ENCODE data around the gene MXD4. TPM values are rescaled to one million over a fixed set of nuclear protein-coding genes. Genes with fewer than 3 reads are reported as not detected.

The MXD4 gene
- total RNA-seq, 1 experiment from 2014 or later: 20.4 TPM

DNA sequence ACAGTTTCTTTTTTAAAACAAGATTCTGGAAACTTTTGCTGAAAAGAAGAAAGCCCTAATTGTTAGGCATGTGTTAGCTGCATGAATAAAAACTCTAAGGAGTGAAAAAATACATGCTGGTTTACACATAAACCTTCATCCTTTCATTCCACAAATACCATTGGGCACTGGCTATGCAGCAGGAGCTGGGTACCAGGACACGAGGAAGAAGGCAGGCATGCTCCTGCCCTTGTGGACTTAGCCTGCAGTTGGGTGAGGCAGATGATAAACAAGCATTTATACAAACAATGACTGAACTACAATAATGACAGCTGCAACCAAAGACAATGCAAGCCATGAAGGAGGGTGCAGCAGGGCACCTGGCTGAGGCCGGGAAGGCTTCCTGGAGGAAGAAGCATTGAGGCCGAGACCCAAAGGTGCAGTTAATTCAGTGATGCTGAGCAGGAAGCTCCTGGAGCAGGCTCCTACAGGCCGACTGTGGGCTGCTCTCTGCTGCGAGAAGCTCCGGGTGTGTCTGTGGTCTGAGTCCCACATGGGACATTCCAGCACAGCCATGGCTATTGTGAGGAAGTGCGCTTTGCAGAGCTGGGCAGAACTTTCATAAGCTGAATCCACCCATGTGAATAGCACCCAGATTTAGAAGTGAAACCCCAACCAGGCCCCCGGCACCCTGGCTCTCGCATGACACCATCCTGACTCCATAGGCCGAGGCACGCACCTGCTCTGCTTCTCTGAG, 44.0 kb upstream of the MXD4 start (continued):
- TF ChIP-seq ZNF512 (CRISPR knock-in tag; IDR thresholded peaks at IDR 0.05; ENCODE audit: borderline replicate concordance): no peak
- TF ChIP-seq, protein P1, sequence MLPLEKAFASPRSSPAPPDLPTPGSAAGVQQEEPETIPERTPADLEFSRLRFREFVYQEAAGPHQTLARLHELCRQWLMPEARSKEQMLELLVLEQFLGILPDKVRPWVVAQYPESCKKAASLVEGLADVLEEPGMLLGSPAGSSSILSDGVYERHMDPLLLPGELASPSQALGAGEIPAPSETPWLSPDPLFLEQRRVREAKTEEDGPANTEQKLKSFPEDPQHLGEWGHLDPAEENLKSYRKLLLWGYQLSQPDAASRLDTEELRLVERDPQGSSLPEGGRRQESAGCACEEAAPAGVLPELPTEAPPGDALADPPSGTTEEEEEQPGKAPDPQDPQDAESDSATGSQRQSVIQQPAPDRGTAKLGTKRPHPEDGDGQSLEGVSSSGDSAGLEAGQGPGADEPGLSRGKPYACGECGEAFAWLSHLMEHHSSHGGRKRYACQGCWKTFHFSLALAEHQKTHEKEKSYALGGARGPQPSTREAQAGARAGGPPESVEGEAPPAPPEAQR (CRISPR knock-in tag; IDR thresholded peaks at IDR 0.05): no peak
- TF ChIP-seq ELF4 (CRISPR knock-in tag; IDR thresholded peaks at IDR 0.05; ENCODE audit: low read depth): no peak
- no peak for TF ChIP-seq NFE2L1 (CRISPR knock-in tag; IDR thresholded peaks at IDR 0.05)
- no peak for TF ChIP-seq ZNF423 (CRISPR knock-in tag; IDR thresholded peaks at IDR 0.05)
- TF ChIP-seq TEAD1 (CRISPR knock-in tag; IDR thresholded peaks at IDR 0.05): no peak
- TF ChIP-seq ZNF416 (CRISPR knock-in tag; IDR thresholded peaks at IDR 0.05): no peak
- no peak for TF ChIP-seq OVOL2 (CRISPR knock-in tag; IDR thresholded peaks at IDR 0.05; ENCODE audit: borderline replicate concordance)
- no peak for TF ChIP-seq KAT7 (CRISPR knock-in tag; IDR thresholded peaks at IDR 0.05; ENCODE audit: borderline replicate concordance)
- no peak for TF ChIP-seq GRHL2 (CRISPR knock-in tag; IDR thresholded peaks at IDR 0.05; ENCODE audit: insufficient replicate concordance, severe bottlenecking)

- POLR2A ChIA-PET: no interaction called here
- no peak for ATAC-seq
- no peak for DNase-seq (ENCODE audit: low spot score)
- Mint-ChIP-seq H3K9me3 (peaks cover 30% of the 10 kb centered on the region), H3K27ac (no peak overlapping the region), H3K27me3 (ENCODE audit: low read depth) (no peaks in the 10 kb centered on the region; the same call in 1 of the 2 replicates), H3K36me3 (peaks cover 14% of the 10 kb centered on the region), H3K4me3 (no peak overlapping the region), H3K4me1 (no peaks in the 10 kb centered on the region)
- CTCF ChIA-PET: interaction anchor here (0.6 to 1.6 kb wide), 3 partner anchors 56 to 114 kb away, joined by 3 to 7 read pairs (median 3); partner anchors contain the start of genes CFAP99 and ZFYVE28
- TF ChIP-seq, protein P2, sequence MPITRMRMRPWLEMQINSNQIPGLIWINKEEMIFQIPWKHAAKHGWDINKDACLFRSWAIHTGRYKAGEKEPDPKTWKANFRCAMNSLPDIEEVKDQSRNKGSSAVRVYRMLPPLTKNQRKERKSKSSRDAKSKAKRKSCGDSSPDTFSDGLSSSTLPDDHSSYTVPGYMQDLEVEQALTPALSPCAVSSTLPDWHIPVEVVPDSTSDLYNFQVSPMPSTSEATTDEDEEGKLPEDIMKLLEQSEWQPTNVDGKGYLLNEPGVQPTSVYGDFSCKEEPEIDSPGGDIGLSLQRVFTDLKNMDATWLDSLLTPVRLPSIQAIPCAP (CRISPR knock-in tag; IDR thresholded peaks at IDR 0.05): no peak
- TF ChIP-seq FOXP1 (CRISPR knock-in tag; IDR thresholded peaks at IDR 0.05; ENCODE audit: borderline replicate concordance) (no peak), ZNF423 (CRISPR knock-in tag; IDR thresholded peaks at IDR 0.05) (no peak), ZNF232 (CRISPR knock-in tag; IDR thresholded peaks at IDR 0.05) (no peak), SMAD4 (CRISPR knock-in tag; IDR thresholded peaks at IDR 0.05) (no peak), AR (CRISPR knock-in tag; IDR thresholded peaks at IDR 0.05) (no peak), MXD4 (CRISPR knock-in tag; IDR thresholded peaks at IDR 0.05; ENCODE audit: borderline replicate concordance) (no peak), ZNF263 (CRISPR knock-in tag; IDR thresholded peaks at IDR 0.05; ENCODE audit: low read depth) (no peak), KAT7 (CRISPR knock-in tag; IDR thresholded peaks at IDR 0.05; ENCODE audit: borderline replicate concordance) (no peak), FOXK1 (CRISPR knock-in tag; IDR thresholded peaks at IDR 0.05) (no peak), ZNF121 (CRISPR knock-in tag; IDR thresholded peaks at IDR 0.05) (no peak), NFYB (CRISPR knock-in tag; conservative IDR thresholded peaks at IDR 0.05; ENCODE audit: low read depth) (no peak), STAT6 (CRISPR knock-in tag; conservative IDR thresholded peaks at IDR 0.05; ENCODE audit: low read depth) (no peak)
- TF ChIP-seq, protein P3, sequence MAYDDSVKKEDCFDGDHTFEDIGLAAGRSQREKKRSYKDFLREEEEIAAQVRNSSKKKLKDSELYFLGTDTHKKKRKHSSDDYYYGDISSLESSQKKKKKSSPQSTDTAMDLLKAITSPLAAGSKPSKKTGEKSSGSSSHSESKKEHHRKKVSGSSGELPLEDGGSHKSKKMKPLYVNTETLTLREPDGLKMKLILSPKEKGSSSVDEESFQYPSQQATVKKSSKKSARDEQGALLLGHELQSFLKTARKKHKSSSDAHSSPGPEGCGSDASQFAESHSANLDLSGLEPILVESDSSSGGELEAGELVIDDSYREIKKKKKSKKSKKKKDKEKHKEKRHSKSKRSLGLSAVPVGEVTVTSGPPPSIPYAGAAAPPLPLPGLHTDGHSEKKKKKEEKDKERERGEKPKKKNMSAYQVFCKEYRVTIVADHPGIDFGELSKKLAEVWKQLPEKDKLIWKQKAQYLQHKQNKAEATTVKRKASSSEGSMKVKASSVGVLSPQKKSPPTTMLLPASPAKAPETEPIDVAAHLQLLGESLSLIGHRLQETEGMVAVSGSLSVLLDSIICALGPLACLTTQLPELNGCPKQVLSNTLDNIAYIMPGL (CRISPR knock-in tag; IDR thresholded peaks at IDR 0.05): no peak
- TF ChIP-seq, protein P4, sequence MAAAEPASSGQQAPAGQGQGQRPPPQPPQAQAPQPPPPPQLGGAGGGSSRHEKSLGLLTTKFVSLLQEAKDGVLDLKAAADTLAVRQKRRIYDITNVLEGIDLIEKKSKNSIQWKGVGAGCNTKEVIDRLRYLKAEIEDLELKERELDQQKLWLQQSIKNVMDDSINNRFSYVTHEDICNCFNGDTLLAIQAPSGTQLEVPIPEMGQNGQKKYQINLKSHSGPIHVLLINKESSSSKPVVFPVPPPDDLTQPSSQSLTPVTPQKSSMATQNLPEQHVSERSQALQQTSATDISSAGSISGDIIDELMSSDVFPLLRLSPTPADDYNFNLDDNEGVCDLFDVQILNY (CRISPR knock-in tag; IDR thresholded peaks at IDR 0.05): no peak
Observed at GRCh38 chr4:2304877-2305561, 43.1 kb upstream of the MXD4 start.

Measured in WTC11 (cell line).